ENCODE results near the gene NPR2. TPM values are rescaled to one million over a fixed set of nuclear protein-coding genes. Genes with fewer than 3 reads are reported as not detected.

The NPR2 gene
- total RNA-seq, 1 experiment from 2014 or later = 12.5 TPM

DNA sequence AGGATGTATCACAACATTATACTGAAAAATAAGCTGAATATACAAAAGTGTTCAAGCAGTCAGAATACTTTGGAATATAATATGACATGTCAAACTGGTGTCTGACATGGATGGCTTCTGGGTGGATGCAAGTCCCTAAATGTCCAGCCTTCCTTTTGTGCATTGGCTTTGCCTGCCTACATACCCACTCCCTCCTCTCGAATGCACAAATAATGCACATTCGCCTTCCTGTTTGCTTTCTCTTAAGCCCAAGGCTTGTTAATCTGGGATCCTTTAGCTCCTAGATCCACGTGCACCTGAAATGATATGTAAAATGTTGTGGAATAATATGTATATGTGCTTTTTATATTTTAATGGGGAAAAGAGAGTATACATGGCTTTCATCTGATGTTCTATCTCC lies 12.9 kb upstream of the NPR2 start:
- Histone ChIP-seq H3K4me2 (ENCODE audit: insufficient read depth, insufficient read length, low read length) (no peak overlapping the region), H3T11ph (ENCODE audit: low read length) (no peak overlapping the region), H4K20me1 (ENCODE audit: control insufficient read depth, insufficient read depth, insufficient read length) (no peaks in the 10 kb centered on the region), H3K27me3 (ENCODE audit: insufficient read depth, low read length) (no peaks in the 10 kb centered on the region), H2BK5ac (ENCODE audit: insufficient read length, low read length) (no peak overlapping the region), H2BK120ac (ENCODE audit: low read depth, low read length, poor library complexity, severe bottlenecking) (no peak overlapping the region), H3K79me2 (ENCODE audit: insufficient read depth, low read length) (no peaks in the 10 kb centered on the region), H2BK12ac (ENCODE audit: insufficient read length, low read depth, low read length) (no peak overlapping the region), H3K23me2 (ENCODE audit: insufficient read length, low read depth, low read length, poor library complexity, severe bottlenecking) (no peaks in the 10 kb centered on the region), H3K9me3 (ENCODE audit: control insufficient read depth, low read depth, low read length) (no peaks in the 10 kb centered on the region), H3K23ac (ENCODE audit: insufficient read length, low read depth, low read length) (no peak overlapping the region), H4K8ac (replicated peaks; ENCODE audit: insufficient read length, low read depth, low read length) (no peak overlapping the region), H3K4me1 (ENCODE audit: insufficient read depth, low read length) (peaks cover 4% of the 10 kb centered on the region; the same call in 1 of the 2 replicates), H3K27ac (ENCODE audit: insufficient read length, low read depth, low read length) (no peak overlapping the region), H3K18ac (ENCODE audit: insufficient read length, low read depth, low read length) (no peak overlapping the region), H2AK5ac (ENCODE audit: insufficient read length, low read length) (no peak overlapping the region), H2BK15ac (ENCODE audit: low read depth, low read length) (no peak overlapping the region), H2BK20ac (ENCODE audit: low read depth, low read length, poor library complexity, severe bottlenecking) (no peak overlapping the region), H3K4ac (ENCODE audit: low read depth, low read length) (no peak overlapping the region), H4K5ac (ENCODE audit: insufficient read length, low read depth, low read length) (no peak overlapping the region), H3K56ac (ENCODE audit: insufficient read length, low read depth, low read length) (no peak overlapping the region), H3K79me1 (ENCODE audit: insufficient read depth, low read depth, low read length, poor library complexity, severe bottlenecking) (no peaks in the 10 kb centered on the region), H4K91ac (ENCODE audit: insufficient read length, low read depth, low read length) (no peak overlapping the region), H3K9ac (ENCODE audit: extremely low read depth, insufficient read length, low read length) (no peak overlapping the region), H2AFZ (ENCODE audit: low read length) (no peak overlapping the region), H3K14ac (ENCODE audit: insufficient read depth, low read length) (no peak overlapping the region)
- Mint-ChIP-seq H3K4me1 (peaks cover 15 to 19% of the 10 kb centered on the region in 2 experiments), H3K27ac (no peak overlapping the region), H3K27me3 (ENCODE audit: low read depth) (no peaks in the 10 kb centered on the region), H3K9me3 (no peaks in the 10 kb centered on the region), H3K36me3 (ENCODE audit: insufficient read depth in 1 of 3, low read depth in 3 of 3) (peaks cover 4 to 12% (median 4%) of the 10 kb centered on the region in 3 experiments; a peak in 6 of 7 replicates), H3K4me3 (no peak overlapping the region)
- no CpG with 5 or more reads among the region's 3 CpGs for WGBS (ENCODE audit: extremely low coverage, insufficient read length, low lambda C conversion rate)
- TF ChIP-seq, protein P1, sequence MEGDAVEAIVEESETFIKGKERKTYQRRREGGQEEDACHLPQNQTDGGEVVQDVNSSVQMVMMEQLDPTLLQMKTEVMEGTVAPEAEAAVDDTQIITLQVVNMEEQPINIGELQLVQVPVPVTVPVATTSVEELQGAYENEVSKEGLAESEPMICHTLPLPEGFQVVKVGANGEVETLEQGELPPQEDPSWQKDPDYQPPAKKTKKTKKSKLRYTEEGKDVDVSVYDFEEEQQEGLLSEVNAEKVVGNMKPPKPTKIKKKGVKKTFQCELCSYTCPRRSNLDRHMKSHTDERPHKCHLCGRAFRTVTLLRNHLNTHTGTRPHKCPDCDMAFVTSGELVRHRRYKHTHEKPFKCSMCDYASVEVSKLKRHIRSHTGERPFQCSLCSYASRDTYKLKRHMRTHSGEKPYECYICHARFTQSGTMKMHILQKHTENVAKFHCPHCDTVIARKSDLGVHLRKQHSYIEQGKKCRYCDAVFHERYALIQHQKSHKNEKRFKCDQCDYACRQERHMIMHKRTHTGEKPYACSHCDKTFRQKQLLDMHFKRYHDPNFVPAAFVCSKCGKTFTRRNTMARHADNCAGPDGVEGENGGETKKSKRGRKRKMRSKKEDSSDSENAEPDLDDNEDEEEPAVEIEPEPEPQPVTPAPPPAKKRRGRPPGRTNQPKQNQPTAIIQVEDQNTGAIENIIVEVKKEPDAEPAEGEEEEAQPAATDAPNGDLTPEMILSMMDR (conservative IDR thresholded peaks at IDR 0.05) = no peak
- DNase-seq = no peak
